ENCODE measurements around the gene PMM2.
"Not testable (repeated sequence)": the region's sequence is repeated elsewhere in the genome, so short reads cannot be mapped to it uniquely, and the experiment has no call there.

PMM2 gene

DNA sequence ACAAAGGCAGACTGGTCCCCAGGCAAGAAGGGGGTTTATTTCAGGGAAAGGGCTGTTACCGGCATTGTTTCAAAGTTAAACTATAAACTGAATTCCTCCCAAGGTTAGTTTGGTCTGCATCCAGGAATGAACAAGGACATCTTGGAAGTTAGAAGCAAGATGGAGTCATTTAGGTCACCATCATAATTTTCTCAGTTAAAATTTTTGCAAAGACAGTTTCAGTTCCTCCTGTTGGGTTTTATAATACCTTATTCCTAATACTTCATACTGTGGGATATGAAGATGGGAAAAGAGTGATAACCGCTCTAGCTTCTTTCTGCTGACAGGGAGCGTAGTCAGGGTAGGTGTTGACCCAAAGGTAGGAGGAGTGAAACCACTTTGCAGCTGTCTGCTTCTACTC is 24.8 kb downstream of the PMM2 start:
- DNase-seq, result no peak

DNA sequence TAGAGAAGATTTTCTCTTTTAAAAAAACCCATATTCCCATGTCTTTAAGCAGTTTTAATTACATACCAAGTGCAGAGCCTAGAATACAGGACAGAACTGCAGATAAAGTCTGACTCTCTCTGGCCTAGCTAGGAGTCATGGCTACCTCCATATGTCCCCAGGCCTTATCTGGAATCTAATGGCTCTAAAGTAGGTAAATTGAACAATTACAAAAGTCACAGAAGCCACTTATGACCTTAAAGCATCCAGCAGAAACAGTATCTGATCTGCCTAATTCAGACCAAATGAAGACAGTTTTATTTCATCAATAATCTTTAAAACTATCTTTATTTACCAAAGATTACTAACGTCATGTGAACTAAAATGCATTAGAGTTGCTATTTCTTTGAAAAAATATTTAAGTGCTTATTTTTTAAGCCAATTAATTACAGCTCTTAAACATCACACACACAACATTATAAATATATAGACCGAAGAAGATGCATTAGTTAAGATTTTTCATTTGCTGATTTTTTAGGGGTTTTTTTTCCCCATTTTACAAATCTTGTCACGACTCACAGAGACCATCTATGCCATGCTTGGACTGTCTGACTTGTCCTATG is 28.7 kb downstream of the PMM2 start:
- no peak for DNase-seq

DNA sequence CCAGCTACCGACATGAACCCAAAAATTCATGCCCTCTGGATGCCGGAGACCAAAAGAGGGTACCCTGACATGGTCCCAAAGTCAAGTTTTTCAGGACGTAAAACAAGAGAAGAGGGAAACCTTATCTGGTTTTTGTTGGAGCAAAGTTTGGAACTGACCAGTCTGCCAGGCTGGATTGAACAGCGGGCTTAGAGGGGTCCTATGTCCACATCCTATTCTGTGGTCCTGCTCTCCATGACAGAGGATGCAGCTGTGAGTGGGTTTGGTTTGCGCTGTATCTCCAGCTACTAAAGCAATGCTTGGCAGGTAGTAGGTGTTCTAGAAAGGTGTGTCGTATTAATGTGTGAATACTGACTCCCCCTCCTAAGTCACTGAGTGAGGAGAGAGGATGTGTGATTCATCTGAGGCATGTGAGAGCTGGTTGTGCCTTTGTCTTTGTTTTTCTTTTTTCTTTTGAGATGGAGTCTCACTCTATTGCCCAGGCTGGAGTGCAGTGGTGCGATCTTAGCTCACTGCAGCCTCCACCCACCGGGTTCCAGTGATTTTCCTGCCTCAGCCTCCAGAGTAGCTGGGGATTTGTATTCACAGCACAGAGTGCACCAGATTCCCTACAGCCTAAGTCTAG is 31.0 kb downstream of the PMM2 start:
- DNase-seq, result no peak

DNA sequence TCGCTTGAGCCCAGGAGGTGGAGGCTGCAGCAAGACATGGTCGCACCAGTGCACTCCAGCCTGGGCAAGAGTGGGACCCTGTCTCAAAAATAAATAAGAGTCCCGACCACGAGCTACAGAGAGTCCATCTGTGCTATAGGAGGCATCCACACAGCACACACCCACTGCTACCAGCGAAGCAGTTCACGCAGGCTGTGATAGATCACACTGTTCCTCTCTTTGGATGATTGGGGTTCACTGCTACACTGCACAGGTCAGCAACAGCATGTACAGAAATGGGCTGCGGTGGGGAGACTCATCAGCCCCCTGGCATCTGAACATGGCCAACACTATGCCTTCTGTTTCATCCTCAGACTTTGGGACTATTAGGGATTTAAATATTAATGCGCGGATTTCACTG is 33.8 kb downstream of the PMM2 start:
- no peak for DNase-seq

DNA sequence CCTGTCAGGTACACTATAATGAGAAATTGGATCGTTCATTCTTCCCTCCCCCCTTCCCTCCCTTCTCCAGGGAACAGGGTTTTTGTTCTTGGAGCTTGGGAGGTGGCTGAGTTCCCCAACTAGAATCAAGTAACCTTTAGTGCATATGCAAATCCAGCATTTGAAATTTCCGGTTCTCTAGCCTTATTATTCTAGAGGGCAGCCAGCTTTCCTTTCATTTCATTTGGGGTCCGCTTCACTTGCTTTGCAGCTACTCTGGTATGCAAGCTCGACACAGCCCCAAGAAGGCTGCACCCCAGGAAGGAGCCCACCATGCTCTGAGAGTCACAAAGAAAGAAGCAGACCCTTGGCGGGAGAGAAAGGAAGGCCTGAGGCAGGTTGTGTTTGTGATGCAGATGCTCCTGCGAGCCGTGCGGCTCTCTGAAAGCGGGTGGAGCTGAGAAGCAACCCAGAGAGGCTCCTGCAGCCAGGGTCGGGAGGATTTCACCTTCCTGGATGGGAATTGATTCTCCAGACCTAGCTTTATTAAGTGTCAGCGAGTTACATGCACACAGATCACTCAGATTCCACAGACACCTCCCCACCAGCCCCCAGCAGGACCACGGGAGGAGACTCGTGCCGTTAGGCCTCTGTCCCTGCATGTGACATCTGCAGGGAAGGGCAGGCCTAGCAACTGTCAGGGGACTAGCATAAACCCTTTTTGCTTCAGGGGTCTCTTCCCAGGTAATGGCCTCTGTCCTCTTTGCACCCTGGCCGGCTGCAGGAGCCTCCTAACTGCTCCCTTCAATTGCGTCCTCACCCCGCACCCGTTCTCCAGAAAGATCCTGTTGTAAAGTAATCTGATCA is 34.5 kb downstream of the PMM2 start:
- DNase-seq, result no peak

DNA sequence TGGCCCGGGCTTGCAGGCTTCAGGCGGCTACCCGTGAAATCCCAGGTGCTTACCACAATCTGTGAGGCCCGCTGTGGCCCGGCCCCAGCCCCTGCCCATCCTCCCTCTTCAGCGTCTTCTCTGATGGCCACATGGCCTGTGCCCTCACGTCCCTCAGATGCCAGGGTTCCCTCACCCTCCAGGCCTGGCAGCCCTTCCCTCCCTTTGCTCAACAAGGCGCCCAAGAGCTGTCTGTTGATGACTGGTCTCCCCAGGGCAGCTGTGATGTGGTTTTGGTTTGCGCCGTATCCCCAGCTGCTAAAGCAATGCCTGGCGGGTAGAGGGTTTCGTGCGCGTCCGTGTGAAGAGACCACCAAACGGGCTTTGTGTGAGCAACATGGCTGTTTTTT is 35.1 kb downstream of the PMM2 start:
- DNase-seq, result no peak

DNA sequence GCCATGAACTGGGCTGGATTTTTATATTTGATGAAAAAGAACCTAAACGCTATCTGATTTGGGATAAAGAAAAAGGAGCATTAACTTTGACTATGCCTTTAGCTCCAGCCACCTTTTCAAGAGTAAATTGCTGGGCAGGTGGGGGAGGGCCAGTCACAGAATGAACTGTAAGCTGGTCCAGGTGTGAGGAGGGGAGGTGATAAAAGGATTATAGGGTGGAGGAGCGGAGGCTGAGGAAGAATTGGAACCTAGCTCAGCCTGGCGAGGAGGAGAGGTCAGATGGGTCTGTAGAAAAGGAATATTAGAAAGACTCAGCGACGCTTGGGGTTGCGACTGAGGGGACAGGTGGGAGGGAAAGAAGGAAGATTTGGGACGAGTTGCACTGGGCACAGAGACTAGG is 39.2 kb downstream of the PMM2 start:
- not testable (repeated sequence) for DNase-seq

DNA sequence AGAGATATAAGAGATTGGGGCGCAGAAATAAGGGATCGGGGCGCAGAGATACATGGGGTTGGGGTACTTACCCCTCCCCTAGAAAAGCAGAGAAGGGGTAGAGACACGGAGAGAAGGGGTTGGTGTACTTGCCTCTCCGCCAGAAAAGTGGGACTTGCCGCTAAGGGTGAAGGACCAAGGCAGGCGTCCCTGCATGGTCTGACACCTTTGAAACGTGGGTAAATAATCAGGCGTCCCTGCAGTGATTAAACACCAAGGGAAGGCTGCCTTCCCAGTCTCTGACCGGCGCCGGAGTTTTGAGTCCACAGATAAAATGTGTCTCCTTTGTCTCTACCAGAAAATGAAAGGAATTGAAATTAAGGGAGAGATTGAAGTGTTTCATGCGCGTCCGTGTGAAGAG is 40.0 kb downstream of the PMM2 start:
- not testable (repeated sequence) for DNase-seq

DNA sequence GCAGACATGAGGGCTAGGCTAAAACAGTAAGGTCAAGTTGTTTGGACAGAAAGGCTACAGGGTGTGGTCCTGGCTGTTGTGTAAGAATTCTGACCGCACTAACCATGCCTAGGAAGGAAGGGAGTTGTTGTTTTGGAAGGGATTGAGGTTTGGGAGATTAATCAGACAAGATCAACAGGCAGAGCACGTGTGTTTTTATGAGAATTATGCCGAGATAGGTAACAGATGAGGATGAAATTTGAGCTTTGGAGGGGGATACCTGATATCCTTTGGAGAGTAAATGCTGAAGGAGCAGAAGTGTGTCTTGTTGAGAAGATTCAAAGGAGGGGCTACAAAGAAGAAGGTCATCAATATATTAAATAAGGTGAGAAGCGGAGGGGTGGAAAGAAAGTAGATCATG is 44.4 kb downstream of the PMM2 start:
- not testable (repeated sequence) for DNase-seq

DNA sequence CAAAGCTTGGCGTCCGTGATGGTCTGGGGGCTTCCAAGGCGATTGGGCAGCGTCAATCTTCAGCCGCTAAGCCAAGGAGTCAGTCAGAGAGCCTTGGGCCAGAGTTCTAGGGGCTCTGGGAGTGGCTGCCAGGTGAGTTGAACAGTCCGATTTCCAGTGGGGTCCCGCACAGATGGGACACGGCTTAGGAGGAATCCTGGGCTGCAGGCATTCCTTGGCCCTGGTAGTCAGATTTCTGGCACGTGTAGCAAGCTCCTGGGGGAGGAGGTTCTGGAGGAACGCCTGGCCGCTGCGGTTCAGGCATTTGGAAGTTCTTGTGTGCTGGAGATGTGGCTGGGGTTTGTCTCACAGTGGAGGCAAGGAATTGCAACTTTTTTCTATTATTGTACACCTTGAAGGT is 45.7 kb downstream of the PMM2 start:
- not testable (repeated sequence) for DNase-seq

DNA sequence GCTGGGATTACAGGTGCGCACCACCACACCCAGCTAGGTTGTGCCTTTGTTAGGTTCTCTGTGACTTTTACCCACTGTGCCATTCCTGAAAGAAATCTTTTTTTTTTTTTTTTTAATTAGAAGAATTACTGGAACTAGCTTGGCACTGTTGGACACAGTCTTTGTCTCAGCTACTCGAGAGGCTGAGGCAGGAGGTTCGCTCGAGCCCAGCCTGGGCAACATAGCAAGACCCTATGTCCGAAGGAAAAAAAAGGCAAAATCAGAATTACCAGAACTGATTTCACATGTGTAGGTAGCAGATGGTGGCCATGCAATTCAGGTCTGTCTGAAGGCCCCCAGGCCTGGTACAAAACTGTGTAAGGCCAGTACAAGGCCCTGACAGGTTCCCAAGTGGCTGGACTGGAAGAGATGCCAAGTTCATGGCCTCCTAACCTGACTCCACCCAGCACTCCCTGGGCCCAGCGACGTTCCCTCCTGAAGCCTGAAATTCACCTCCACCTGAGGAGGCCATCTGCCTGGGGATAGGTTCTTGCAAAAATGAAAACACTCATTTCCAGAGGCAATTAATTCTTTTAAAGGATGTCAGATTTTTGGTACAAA is 48.2 kb downstream of the PMM2 start:
- DNase-seq, result no peak

DNA sequence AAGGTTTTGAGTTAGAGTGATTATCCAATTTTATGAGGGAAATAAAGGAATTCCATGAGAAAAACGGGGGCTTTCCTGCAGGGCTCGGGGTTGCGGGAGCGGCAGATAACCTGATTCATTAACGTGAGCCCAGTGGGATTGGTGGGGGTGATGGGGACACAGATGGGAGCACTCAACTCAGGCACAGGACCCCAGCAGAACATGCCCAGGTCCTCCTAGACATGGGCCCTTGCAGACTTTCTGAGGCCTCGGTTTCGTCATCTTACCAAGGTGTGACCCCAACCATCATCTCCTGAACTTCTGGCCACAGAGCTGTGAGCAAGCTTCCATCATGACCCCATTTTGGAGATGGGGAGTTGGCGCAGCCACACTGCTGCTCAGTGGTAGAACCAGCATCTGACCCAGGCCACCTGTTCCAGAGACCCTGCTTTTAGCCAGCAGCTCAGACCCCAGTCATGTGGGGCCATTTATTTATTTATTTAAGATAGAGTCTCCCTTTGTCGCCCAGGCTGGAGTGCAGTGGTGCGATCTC is 48.8 kb downstream of the PMM2 start:
- no peak for DNase-seq

DNA sequence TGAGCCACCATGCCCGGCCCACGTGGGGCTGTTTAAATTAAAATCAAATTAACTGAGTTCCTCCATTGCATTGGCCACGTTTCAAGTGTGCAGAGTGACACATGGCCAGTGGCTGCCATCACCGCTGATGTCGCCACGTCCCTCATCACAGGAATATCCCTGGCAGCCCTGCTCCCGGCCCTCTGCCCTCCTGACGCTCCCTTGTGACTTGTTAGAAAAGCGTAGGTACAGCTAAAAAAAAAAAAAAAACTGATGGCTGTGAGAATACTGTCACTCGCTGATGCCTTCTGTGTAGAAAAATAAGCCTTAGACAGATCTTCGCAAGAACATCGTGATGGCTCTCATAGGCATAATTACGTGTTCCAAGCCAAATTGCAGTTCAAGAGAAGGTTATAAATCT is 49.5 kb downstream of the PMM2 start:
- no peak for DNase-seq

DNA sequence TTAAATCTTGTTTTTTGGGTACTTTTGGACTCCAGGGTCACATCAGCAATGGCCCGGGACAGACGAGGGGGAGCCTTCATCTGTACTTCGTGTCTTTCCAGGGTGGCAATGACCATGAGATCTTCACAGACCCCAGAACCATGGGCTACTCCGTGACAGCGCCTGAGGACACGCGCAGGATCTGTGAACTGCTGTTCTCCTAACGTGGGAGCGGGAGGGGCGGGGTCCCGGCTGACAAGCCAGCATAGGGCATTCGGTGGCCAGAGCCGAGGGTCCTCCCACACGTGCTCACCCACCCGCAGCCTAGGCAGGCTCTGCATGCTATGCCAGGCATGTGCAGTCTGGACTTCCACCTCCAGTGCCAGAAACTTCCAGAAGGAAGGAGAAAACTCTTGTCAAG is 50.0 kb downstream of the PMM2 start:
- no peak for DNase-seq

DNA sequence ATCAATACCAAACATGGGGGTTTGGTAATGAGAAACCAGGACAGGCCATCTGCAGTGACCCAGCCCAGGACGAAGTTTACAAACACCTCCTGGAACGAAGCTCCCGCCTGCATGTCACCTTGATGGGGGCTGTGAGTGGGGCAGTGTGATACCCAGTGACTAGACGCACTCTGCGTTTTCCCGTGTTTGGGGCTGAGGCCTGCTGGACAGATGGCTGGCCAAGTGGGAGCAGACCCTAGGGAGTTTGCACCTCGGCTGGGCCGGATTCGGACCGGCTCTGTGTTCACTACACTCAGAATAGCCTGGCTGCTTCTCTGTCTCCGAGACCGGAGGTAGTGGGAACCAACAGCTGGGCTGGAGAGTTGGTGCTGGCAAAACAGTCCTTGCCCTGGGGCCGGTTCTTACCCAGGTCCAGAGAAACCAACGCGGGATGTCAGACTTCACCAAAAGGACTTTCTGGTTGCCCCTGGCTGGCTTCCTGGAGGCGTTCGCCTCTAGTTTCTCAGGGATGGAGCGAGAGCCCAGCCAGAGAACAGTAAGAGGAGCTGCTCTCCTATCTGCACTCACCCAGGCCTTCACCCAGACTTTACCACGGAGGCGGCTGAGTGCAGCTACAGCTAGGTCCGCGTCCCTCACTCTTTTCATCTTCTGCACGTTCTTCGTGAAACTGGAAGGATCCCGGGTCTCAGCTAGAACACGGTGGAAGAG is 50.7 kb downstream of the PMM2 start:
- no peak for DNase-seq

DNA sequence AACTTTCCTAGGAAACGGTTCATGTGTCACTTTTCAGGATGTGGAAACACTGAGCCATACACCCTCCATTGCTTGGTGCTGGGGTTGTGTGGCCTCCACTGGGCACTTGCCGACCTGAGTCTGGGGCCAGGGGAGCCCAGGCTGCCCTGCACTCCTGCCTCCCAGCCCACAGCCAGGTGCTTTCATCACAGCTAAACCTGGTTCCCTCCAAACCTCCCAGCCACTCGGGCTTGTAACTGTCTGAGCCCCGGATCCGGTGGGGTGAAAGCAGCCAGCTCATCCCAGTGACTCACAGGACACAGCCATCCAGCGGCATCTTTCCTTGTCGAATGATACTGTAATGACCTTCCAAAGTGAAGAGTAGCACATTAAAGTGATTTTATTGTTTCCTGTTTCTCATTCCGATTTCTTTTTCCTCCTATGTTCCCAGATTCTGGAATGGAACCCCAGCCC is 51.3 kb downstream of the PMM2 start:
- DNase-seq, result no peak

DNA sequence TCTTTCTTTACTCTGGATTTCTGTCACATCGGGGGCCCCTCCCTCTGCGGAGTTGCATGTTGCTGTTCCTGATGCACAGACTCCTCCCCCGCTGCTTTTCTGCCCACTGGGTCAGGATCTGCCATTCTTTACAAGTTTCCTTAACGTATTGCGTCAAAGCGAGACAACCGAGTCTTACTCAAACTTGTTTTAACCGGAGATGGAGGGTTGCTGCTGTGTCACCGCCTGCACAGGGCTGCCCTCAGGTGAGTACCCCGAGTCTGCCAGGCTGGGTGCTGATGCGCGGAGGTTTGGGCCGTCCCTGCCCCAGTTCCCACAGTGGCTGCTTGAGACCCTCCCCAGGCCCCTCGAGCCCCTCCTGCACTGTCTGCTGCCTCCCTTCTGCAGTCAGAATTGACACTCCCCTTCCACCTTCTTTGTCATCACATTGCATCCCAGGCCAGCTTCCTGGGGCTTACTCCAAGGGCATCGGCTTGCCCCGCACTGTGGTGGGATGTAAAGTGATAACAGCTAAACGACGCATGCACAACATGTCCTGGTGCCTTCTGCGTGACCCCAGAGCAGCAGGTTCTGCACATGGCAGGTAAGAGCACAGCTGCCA is 51.9 kb downstream of the PMM2 start:
- DNase-seq, result no peak

DNA sequence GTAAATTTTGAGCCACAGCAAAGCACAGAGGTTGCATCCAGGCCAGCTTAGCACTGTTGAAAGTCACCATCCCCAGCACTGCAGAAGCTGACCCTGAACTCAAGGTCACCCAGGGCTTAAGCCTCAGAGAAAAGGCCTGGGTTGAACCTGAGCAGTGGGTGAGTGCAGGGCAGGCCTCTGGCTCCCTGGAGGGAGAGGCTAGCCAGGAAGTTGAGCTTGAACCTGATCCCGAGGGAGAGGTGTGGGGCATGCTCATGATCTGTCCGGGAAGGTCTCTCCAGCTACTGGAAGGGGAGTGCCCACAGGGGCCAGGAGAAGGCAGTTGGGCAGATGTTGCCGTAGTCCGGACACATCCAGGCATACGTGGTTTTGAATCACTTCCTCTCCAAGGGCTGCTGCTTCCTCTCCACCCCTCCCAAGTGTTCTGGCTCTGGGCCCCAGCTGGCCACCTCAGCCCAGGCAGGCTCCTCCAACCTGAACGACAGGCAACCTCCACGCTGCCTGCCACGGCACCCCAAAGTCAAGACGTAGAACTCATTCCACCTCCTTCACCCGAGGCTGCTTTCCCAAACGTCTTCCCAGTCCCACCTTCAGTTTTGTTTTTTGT is 52.7 kb downstream of the PMM2 start:
- DNase-seq, result no peak

DNA sequence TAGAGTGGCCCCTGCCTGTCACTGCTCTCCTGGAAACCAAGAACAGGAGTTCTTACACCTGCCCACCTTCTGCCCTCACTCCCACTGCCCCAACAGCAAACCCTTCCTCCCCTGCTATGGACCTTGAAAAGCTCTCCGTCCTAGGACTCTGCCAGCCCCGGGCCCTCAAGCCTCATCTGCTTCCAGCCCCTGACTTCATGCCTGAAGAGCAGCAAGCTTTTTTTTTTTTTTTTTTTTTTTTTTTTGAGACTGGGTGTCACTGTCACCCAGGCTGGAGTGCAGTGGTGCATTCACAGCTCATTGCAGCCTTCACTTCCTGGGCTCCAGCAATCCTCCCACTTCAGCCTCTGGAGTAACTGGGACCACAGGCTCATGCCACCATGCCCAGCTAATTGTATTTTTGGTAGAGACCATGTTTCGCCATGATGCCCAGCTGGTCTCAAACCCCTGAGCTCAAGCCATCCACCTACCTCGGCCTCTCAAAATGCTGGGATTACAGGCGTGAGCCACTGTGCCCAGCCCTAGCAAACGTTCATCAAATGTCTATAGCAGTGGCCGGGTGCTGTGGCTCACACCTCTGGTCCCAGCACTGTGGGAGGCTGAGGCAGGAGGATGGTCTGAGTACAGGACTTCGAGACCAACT is 54.2 kb downstream of the PMM2 start:
- DNase-seq, result no peak

DNA sequence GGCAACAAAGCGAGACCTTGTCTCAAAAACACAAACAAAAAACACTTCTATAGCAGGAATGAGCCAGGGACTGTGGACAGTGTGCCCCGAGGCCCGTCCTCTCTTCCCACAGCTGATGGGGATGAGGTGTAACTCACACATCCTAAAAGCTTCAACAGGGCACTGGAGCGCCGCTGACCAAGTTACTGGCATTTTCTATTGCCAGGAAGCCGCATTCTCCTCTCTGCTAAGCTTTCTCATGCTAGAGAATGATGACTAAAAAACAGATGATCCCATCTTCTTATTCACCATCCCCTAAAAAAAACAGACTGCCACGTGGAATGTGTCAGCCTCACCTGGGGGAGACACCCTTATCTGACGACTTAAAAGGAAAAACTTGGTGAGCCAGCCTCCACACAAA is 54.9 kb downstream of the PMM2 start:
- DNase-seq, result no peak

DNA sequence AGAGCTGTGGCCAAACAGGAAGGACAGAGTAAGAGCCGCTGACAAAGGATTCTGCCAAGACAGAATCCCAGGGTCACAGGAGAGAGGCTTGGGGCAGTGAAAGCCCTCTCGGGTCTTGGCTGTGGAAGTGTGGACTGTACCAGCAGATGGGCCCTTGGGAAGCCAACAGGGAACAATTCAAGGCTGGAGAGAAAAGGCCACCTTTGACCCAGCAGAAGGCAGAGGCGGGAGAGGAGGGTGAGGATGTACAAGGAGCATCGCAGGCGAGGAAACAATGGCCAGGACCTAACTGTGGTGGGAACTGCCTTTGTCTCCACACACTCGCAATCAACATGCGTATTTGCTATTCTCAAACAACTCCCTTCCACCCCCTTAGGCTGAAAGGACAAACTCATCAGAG is 55.5 kb downstream of the PMM2 start:
- DNase-seq, result no peak

DNA sequence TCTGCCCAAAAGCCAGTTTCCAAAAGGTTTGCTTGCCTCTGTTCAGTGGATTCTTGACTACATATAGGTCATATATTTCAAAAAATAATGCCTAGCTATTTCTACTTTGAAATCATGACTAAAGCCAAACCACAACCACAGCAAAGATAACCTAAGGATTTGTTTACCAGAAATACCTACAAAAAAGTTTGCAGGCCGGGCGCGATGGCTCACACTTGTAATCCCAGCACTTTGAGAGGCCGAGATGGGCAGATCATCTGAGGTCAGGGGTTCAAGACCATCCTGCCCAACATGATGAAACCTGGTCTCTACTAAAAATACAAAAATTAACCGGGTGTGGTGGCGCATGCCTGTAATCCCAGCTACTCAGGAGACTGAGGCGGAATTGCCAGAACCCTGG is 56.0 kb downstream of the PMM2 start:
- no peak for DNase-seq
